Choroid plexus epithelial cell (primary cell): ENCODE results near the gene CRNKL1.

Experiments used
- DNase-seq: peaks from one replicate; pipeline ENCODE4 v3.0.0-alpha.2; 2010; ENCODE audit warnings: low read depth
- H3K4me3 ChIP-seq: 2 replicates; pipeline ENCODE4 v1.5.1; 2011; ENCODE audit warnings: low read depth, mild to moderate bottlenecking, control low read depth, low read length, moderate library complexity
- CTCF ChIP-seq: conservative IDR thresholded peaks from 2 replicates; pipeline ENCODE4 v1.5.1; 2011; ENCODE audit warnings: low read depth, mild to moderate bottlenecking, control low read depth, inconsistent platforms, low read length, moderate library complexity

The CRNKL1 gene

GRCh38 chr20:20034486-20034885, 17.8 kb downstream of the CRNKL1 start:
- DNase-seq = peak; percentile 36
- no peak for TF ChIP-seq CTCF
- H3K4me3 ChIP-seq = no peak overlapping the region

GRCh38 chr20:20031790-20032189, 20.5 kb downstream of the CRNKL1 start:
- no peak overlapping the region for H3K4me3 ChIP-seq
- no peak for DNase-seq
- TF ChIP-seq CTCF = no peak

GRCh38 chr20:20027284-20027683, 25.0 kb downstream of the CRNKL1 start:
- TF ChIP-seq CTCF = no peak
- DNase-seq = no peak
- no peak overlapping the region for H3K4me3 ChIP-seq

GRCh38 chr20:20024942-20025341, 27.3 kb downstream of the CRNKL1 start:
- peak; percentile 39 for DNase-seq
- no peak for TF ChIP-seq CTCF
- no peak overlapping the region for H3K4me3 ChIP-seq

GRCh38 chr20:20023395-20023794, 28.9 kb downstream of the CRNKL1 start:
- TF ChIP-seq CTCF = no peak
- no peak for DNase-seq

GRCh38 chr20:20022498-20022897, 29.8 kb downstream of the CRNKL1 start:
- no peak for DNase-seq
- no peak for TF ChIP-seq CTCF
- no peak overlapping the region for H3K4me3 ChIP-seq

More at GRCh38 chr20:20023395-20023794, 28.9 kb downstream of the CRNKL1 start:
- no peak overlapping the region for H3K4me3 ChIP-seq

- DNase-seq = no peak
- TF ChIP-seq CTCF = no peak
- H3K4me3 ChIP-seq = no peak overlapping the region
Measured at GRCh38 chr20:20021835-20022234, 30.4 kb downstream of the CRNKL1 start.
